BLaER1 treated with 17β-estradiol and CSF1 and Interleukin-3, amounts not matched to agents 10 nM and 100 nM (cell line): ENCODE measurements around the gene CPNE4.

ENCODE experiments used
- H3K27ac ChIP-seq, 11 experiments: shearing (Covaris generic); formaldehyde crosslinking; 2 replicates each; pipeline ENCODE4 v1.8.1; 2022
- H3K27me3 ChIP-seq, 11 experiments: shearing (Covaris generic); formaldehyde crosslinking; 2 replicates each; pipeline ENCODE4 v1.8.1; 2022
- H3K36me3 ChIP-seq, 11 experiments: shearing (Covaris generic); formaldehyde crosslinking; 2 replicates each; pipeline ENCODE4 v1.8.1; 2022
- H3K4me1 ChIP-seq, 10 experiments: shearing (Covaris generic); formaldehyde crosslinking; 2 replicates each; pipeline ENCODE4 v1.8.1; 2022
- H3K4me2 ChIP-seq, 11 experiments: shearing (Covaris generic); formaldehyde crosslinking; 2 replicates each; pipeline ENCODE4 v1.8.1; 2022
- H3K4me3 ChIP-seq, 10 experiments: shearing (Covaris generic); formaldehyde crosslinking; 2 replicates each; pipeline ENCODE4 v1.8.1; 2022
- H3K9ac ChIP-seq, 11 experiments: shearing (Covaris generic); formaldehyde crosslinking; 2 replicates each; pipeline ENCODE4 v1.8.1; 2022
- H3K9me3 ChIP-seq, 11 experiments: shearing (Covaris generic); formaldehyde crosslinking; replicated peaks in 1 of 11; 2 replicates each; pipeline ENCODE4 v1.8.1; 2022
- H4K20me1 ChIP-seq, 11 experiments: shearing (Covaris generic); formaldehyde crosslinking; 2 replicates each; pipeline ENCODE4 v1.8.1; 2022
- Cebpa-rat ChIP-seq, 11 experiments: shearing (Covaris generic); IDR thresholded peaks; 2 replicates each; pipeline ENCODE4 v1.8.1; 2022

The CPNE4 gene

GRCh38 chr3:131762981-131763564 is 271.7 kb downstream of the CPNE4 start:
- Histone ChIP-seq H4K20me1 (no peaks in the 10 kb centered on the region), H3K27me3 (no peaks in the 10 kb centered on the region), H3K27ac (no peak overlapping the region), H3K36me3 (no peaks in the 10 kb centered on the region), H3K4me2 (no peak overlapping the region), H3K9ac (no peak overlapping the region), H3K4me1 (no peaks in the 10 kb centered on the region), H3K4me3 (no peak overlapping the region), H3K9me3 (peaks cover 0 to 11% (median 1%) of the 10 kb centered on the region in 11 experiments; a peak in 7 of 22 replicates)
- TF ChIP-seq Cebpa-rat (IDR thresholded peaks at IDR 0.05), result no peak

DNA sequence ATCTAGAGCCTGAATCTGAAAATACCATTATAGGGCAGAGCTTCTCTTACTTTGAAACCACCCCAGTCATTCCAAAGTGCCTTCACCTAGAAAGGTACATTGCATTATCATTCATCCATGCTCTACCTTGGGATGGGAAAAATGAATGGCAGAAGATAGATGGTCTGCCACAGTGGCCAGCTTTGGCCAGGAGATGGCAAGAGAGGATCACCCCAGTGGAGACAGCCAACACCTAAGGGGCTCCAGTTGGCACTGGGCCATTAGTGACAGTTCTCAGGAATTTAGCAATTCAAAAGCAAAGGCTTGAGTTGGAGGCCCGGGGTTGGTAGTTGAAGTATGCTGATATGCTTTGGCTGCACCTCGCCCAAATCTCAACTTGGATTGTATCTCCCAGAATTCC is 278.4 kb downstream of the CPNE4 start:
- Histone ChIP-seq H3K9ac (no peak overlapping the region), H3K27ac (no peak overlapping the region), H3K36me3 (no peaks in the 10 kb centered on the region), H3K4me1 (peaks cover 0 to 4% (median 0%) of the 10 kb centered on the region in 10 experiments; a peak in 1 of 20 replicates), H3K9me3 (peaks cover 7 to 29% (median 16%) of the 10 kb centered on the region in 11 experiments; a peak in 17 of 22 replicates), H3K27me3 (no peaks in the 10 kb centered on the region), H4K20me1 (no peaks in the 10 kb centered on the region), H3K4me3 (no peak overlapping the region), H3K4me2 (no peak overlapping the region)
- no peak for TF ChIP-seq Cebpa-rat (IDR thresholded peaks at IDR 0.05)

- Histone ChIP-seq H3K9me3 (peaks cover 7 to 29% (median 16%) of the 10 kb centered on the region in 11 experiments; a peak in 17 of 22 replicates), H3K4me3 (no peak overlapping the region), H3K27me3 (no peaks in the 10 kb centered on the region), H3K36me3 (no peaks in the 10 kb centered on the region), H3K4me1 (peaks cover 0 to 4% (median 0%) of the 10 kb centered on the region in 10 experiments; a peak in 1 of 20 replicates), H3K4me2 (no peak overlapping the region), H4K20me1 (no peaks in the 10 kb centered on the region), H3K27ac (no peak overlapping the region), H3K9ac (no peak overlapping the region)
- no peak for TF ChIP-seq Cebpa-rat (IDR thresholded peaks at IDR 0.05)
Observed at GRCh38 chr3:131755380-131755779, 279.4 kb downstream of the CPNE4 start.

DNA sequence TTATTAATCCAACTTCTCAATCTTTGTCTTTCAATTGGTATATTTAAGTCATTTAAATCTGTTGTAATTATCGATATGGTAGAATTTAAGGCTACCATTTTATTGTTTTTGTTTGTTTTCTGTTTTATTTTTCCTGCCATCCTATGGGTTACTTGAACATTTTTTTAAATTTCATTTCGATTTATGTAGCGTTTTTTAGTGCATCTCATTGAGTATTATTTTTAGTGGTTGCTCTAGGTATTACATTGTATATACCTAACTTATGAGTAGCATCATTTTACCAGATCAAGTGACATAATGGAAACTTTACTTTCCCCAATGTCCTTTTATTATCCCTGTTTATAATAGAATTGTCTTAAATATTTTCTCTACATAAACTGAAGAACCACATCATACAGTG is 284.6 kb downstream of the CPNE4 start:
- Histone ChIP-seq H3K27me3 (no peaks in the 10 kb centered on the region), H3K36me3 (no peaks in the 10 kb centered on the region), H3K4me1 (no peaks in the 10 kb centered on the region), H3K9me3 (no peaks in the 10 kb centered on the region; a peak in 1 of 22 replicates), H4K20me1 (no peaks in the 10 kb centered on the region), H3K4me2 (no peak overlapping the region), H3K4me3 (no peak overlapping the region), H3K27ac (no peak overlapping the region), H3K9ac (no peak overlapping the region)
- no peak for TF ChIP-seq Cebpa-rat (IDR thresholded peaks at IDR 0.05)

DNA sequence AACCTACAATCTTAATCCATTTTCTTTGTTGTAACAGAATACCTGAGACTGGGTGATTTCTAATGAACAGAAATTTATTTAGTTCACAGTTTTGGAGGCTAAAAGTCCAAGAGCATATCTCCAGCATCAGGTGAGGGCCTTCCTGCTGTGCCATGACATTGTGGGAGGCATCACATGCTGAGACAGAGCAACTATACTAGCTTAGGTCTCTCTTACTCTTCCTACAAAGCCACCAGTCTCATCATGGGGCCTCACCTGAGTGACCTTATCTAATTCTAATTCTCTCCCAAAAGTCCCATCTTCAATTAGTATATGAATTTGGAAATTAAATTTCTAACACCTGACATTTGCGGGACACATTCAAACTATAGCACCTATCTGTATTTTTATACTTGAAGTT is 285.0 kb downstream of the CPNE4 start:
- H3K4me1 ChIP-seq, result no peaks in the 10 kb centered on the region
- H3K27me3 ChIP-seq, result no peaks in the 10 kb centered on the region
- no peaks in the 10 kb centered on the region for H3K36me3 ChIP-seq
- no peak overlapping the region for H3K4me3 ChIP-seq
- no peaks in the 10 kb centered on the region for H4K20me1 ChIP-seq
- no peak for TF ChIP-seq Cebpa-rat (IDR thresholded peaks at IDR 0.05)
- no peak overlapping the region for H3K9ac ChIP-seq
- no peaks in the 10 kb centered on the region; a peak in 1 of 22 replicates for H3K9me3 ChIP-seq
- H3K27ac ChIP-seq, result no peak overlapping the region
- no peak overlapping the region for H3K4me2 ChIP-seq

DNA sequence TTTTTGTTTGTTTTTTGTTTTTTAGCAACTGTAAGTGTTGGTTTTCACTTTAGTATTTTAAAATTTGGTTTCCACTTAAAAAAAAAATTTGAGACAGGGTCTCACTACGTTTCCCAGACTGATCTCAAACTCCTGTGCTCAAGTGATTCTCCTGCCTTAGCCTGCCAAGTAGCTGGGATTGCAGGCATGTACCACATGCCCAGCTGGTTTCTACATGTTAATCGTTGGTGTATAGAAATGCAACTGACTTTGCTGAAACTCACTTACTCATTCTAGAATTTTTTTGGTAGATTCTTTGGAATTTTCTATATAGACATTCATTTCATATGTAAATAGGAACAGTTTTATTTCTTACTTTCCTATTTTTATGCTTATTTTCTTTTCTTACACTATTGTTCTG is 287.3 kb downstream of the CPNE4 start:
- Histone ChIP-seq H3K4me1 (no peaks in the 10 kb centered on the region), H3K36me3 (no peaks in the 10 kb centered on the region), H3K4me2 (no peak overlapping the region), H4K20me1 (no peaks in the 10 kb centered on the region), H3K27ac (no peak overlapping the region), H3K9ac (no peak overlapping the region), H3K27me3 (no peaks in the 10 kb centered on the region), H3K9me3 (no peaks in the 10 kb centered on the region; a peak in 1 of 22 replicates), H3K4me3 (no peak overlapping the region)
- TF ChIP-seq Cebpa-rat (IDR thresholded peaks at IDR 0.05), result no peak

- TF ChIP-seq Cebpa-rat (IDR thresholded peaks at IDR 0.05), result no peak
- H3K9me3 ChIP-seq, result no peaks in the 10 kb centered on the region
- H3K9ac ChIP-seq, result no peak overlapping the region
- no peak overlapping the region for H3K27ac ChIP-seq
- no peak overlapping the region for H3K4me3 ChIP-seq
- no peak overlapping the region for H3K4me2 ChIP-seq
- H3K4me1 ChIP-seq, result no peaks in the 10 kb centered on the region
- no peaks in the 10 kb centered on the region for H3K27me3 ChIP-seq
- H4K20me1 ChIP-seq, result no peaks in the 10 kb centered on the region
- no peaks in the 10 kb centered on the region for H3K36me3 ChIP-seq
Observed at GRCh38 chr3:131744765-131745164, 290.0 kb downstream of the CPNE4 start.

GRCh38 chr3:131743126-131743525 is 291.7 kb downstream of the CPNE4 start:
- TF ChIP-seq Cebpa-rat (IDR thresholded peaks at IDR 0.05), result no peak
- no peak overlapping the region for H3K9ac ChIP-seq
- H3K4me3 ChIP-seq, result no peak overlapping the region
- no peak overlapping the region for H3K4me2 ChIP-seq
- H3K27ac ChIP-seq, result no peak overlapping the region
- no peaks in the 10 kb centered on the region for H4K20me1 ChIP-seq
- no peaks in the 10 kb centered on the region for H3K36me3 ChIP-seq
- H3K27me3 ChIP-seq, result no peaks in the 10 kb centered on the region
- H3K9me3 ChIP-seq, result no peaks in the 10 kb centered on the region
- H3K4me1 ChIP-seq, result no peaks in the 10 kb centered on the region

DNA sequence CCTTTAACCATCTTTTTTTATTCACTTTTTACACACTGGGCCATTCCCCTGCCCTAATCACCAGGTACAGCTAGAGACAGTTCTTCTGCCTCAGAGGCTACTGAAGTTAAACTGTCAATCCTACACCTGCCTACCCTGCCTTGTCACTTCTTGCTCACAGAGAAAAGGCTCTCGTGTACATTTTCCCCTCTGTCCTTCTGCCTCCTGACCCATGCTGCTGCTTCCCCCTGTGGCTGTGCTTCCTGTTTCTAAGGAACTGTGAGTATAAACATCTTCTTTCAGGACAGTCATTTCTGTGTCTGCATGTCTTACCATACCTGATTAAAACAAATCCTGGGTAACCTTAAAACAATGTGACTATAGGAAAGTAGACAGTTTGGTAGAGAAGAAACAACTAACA is 295.6 kb downstream of the CPNE4 start:
- Histone ChIP-seq H3K27ac (no peak overlapping the region), H4K20me1 (no peaks in the 10 kb centered on the region), H3K36me3 (no peaks in the 10 kb centered on the region), H3K4me2 (no peak overlapping the region), H3K4me1 (peaks cover 0 to 7% (median 6%) of the 10 kb centered on the region in 10 experiments; a peak in 9 of 20 replicates), H3K9ac (no peak overlapping the region), H3K4me3 (no peak overlapping the region), H3K9me3 (no peaks in the 10 kb centered on the region), H3K27me3 (no peaks in the 10 kb centered on the region)
- no peak for TF ChIP-seq Cebpa-rat (IDR thresholded peaks at IDR 0.05)

- Histone ChIP-seq H3K27me3 (no peaks in the 10 kb centered on the region), H3K4me1 (peaks cover 0 to 7% (median 6%) of the 10 kb centered on the region in 10 experiments; a peak in 9 of 20 replicates), H3K4me3 (no peak overlapping the region), H3K9me3 (no peaks in the 10 kb centered on the region), H3K4me2 (no peak overlapping the region), H4K20me1 (no peaks in the 10 kb centered on the region), H3K27ac (no peak overlapping the region), H3K9ac (no peak overlapping the region), H3K36me3 (no peaks in the 10 kb centered on the region)
- no peak for TF ChIP-seq Cebpa-rat (IDR thresholded peaks at IDR 0.05)
Observed at GRCh38 chr3:131738095-131738494, 296.7 kb downstream of the CPNE4 start.
